Endothelial cell of umbilical vein (primary cell): ENCODE results near the gene PLCXD3. TPM values are rescaled to one million over a fixed set of nuclear protein-coding genes. Genes with fewer than 3 reads are reported as not detected.

Experiments used
- BruUV-seq: library from RNA; stranded (reverse); fragments of 400-500 nt; replicated peaks from 2 replicates; lab custom pipeline; 2021; lab: Mats Ljungman, UMichigan
- CTCF ChIA-PET: fragments of 300-600, 350-600 bp; sonication (Branson Sonifier 250); formaldehyde crosslinking; loops from one replicate; lab custom pipeline; 2021; ENCODE audit warnings: antibody characterized with exemption, inconsistent platforms; lab: Charles Lee
- POLR2A ChIA-PET: fragments of 300-600, 350-600 bp; sonication (Branson Sonifier 250); formaldehyde crosslinking; loops from one replicate; lab custom pipeline; 2021; ENCODE audit warnings: antibody characterized with exemption, inconsistent platforms; lab: Charles Lee
- DNase-seq: peaks from one replicate; pipeline ENCODE4 v3.0.0-alpha.2; 2011; ENCODE audit warnings: low read depth, low spot score
- FAIRE-seq: peaks from 2 replicates; lab custom pipeline; 2011; peaks lifted over from hg19 to GRCh38; lab: Jason Lieb, UNC
- H2AFZ ChIP-seq: 2 replicates; pipeline ENCODE4 v1.6.0; 2012; ENCODE audit warnings: low read depth, low read length, control low read depth, inconsistent platforms
- H3K27ac ChIP-seq: 2 replicates; pipeline ENCODE4 v1.5.1; 2011; ENCODE audit warnings: low read depth, mild to moderate bottlenecking, control low read depth, low read length, moderate library complexity; ENCODE audit not compliant: insufficient read depth
- H3K27me3 ChIP-seq, 2 experiments: 2 replicates each; pipeline versions ENCODE4 v1.6.0 to v1.6.1; 2011; ENCODE audit warnings: low read length in 2 of 2, mixed read lengths in 1 of 2; ENCODE audit not compliant: control insufficient read depth in 2 of 2, insufficient read depth in 2 of 2
- H3K36me3 ChIP-seq, 2 experiments: 2 replicates in 1 of 2; 3 replicates in 1 of 2; pipeline ENCODE4 v1.5.1; 2011; ENCODE audit warnings: low read length in 2 of 2, mild to moderate bottlenecking in 1 of 2, moderate library complexity in 1 of 2; ENCODE audit not compliant: control insufficient read depth in 2 of 2, insufficient read depth in 2 of 2; ENCODE audit errors: extremely low read depth in 1 of 2
- H3K4me1 ChIP-seq: 3 replicates; pipeline ENCODE4 v1.5.1; 2011; ENCODE audit warnings: mild to moderate bottlenecking, low read length; ENCODE audit not compliant: control insufficient read depth, insufficient read depth; ENCODE audit errors: extremely low read depth
- H3K4me2 ChIP-seq: 2 replicates; pipeline ENCODE4 v1.6.1; 2011; ENCODE audit warnings: low read length, control low read depth, mixed read lengths; ENCODE audit not compliant: insufficient read depth
- H3K4me3 ChIP-seq, 3 experiments: fragments of 200-600 bp in 1 of 3; sonication (generic), shearing (Covaris generic) in 1 of 3; replicated peaks in 1 of 3; 2 replicates each; pipeline ENCODE4 v1.5.1; 2011 to 2016; ENCODE audit warnings: control low read depth in 3 of 3, low read length in 3 of 3, mild to moderate bottlenecking in 2 of 3, inconsistent platforms in 1 of 3, low read depth in 1 of 3, moderate library complexity in 1 of 3; ENCODE audit not compliant: insufficient read depth in 1 of 3
- H3K79me2 ChIP-seq: 2 replicates; pipeline ENCODE4 v1.6.0; 2012; ENCODE audit warnings: low read length, inconsistent platforms; ENCODE audit not compliant: control insufficient read depth, insufficient read depth
- H3K9ac ChIP-seq: replicated peaks from 2 replicates; pipeline ENCODE3; 2011; ENCODE audit warnings: low read length, control low read depth; ENCODE audit not compliant: insufficient read depth; ENCODE audit errors: extremely low read depth
- H3K9me1 ChIP-seq: replicated peaks from 3 replicates; pipeline ENCODE4 v1.6.0; 2011; ENCODE audit warnings: mild to moderate bottlenecking, low read length; ENCODE audit not compliant: control insufficient read depth, insufficient read depth; ENCODE audit errors: extremely low read depth
- H3K9me3 ChIP-seq: replicated peaks from 2 replicates; pipeline ENCODE4 v1.5.1; 2012; ENCODE audit warnings: low read length, inconsistent platforms; ENCODE audit not compliant: control insufficient read depth, insufficient read depth
- H4K20me1 ChIP-seq: replicated peaks from 2 replicates; pipeline ENCODE3; 2011; ENCODE audit warnings: mild to moderate bottlenecking, low read length; ENCODE audit not compliant: control insufficient read depth, insufficient read depth; ENCODE audit errors: extremely low read depth
- EZH2 ChIP-seq: IDR thresholded peaks from 2 replicates; pipeline ENCODE4 v1.6.1; 2012; ENCODE audit warnings: borderline replicate concordance, low read depth, mild to moderate bottlenecking, moderate library complexity, low read length, inconsistent platforms; ENCODE audit not compliant: severe bottlenecking
- FOS ChIP-seq: IDR thresholded peaks from 2 replicates; pipeline ENCODE4 v1.6.1; 2011; ENCODE audit warnings: mild to moderate bottlenecking, low read length, moderate library complexity, borderline replicate concordance; ENCODE audit not compliant: insufficient read depth
- GATA2 ChIP-seq: IDR thresholded peaks from 2 replicates; pipeline ENCODE4 v1.7.0; 2011; ENCODE audit warnings: low read depth, mild to moderate bottlenecking, moderate library complexity, mixed read lengths, low read length; ENCODE audit not compliant: insufficient read length, insufficient read depth
- JUN ChIP-seq: IDR thresholded peaks from 2 replicates; pipeline ENCODE4 v1.6.1; 2011; ENCODE audit warnings: borderline replicate concordance, low read depth; ENCODE audit not compliant: insufficient read length, insufficient read depth
- MYC ChIP-seq: IDR thresholded peaks from one replicate; pipeline ENCODE4 v1.6.1; 2011; ENCODE audit warnings: mild to moderate bottlenecking, low read depth, low read length
- POLR2A ChIP-seq: IDR thresholded peaks from 2 replicates; pipeline ENCODE4 v1.6.1; 2012; ENCODE audit warnings: low read depth, mild to moderate bottlenecking, control low read depth, low read length
- POLR2AphosphoS5 ChIP-seq: IDR thresholded peaks from 2 replicates; pipeline ENCODE4 v1.6.1; 2012; ENCODE audit warnings: low read depth, mild to moderate bottlenecking, control low read depth, low read length, moderate library complexity; ENCODE audit not compliant: insufficient read depth
- dilution Hi-C: fragments of 300-500 bp; cut with MboI; formaldehyde crosslinking; loops from one replicate; pipeline ENCODE4 v1.15.0; 2019; ENCODE audit warnings: low sequenced_read_pairs; ENCODE audit not compliant: extremely low pct_ligation_motif_present
- intact Hi-C: fragments of 100-400 bp; cut with micrococcal nuclease; formaldehyde crosslinking; loops from one replicate; pipeline ENCODE4 v1.10.0; 2022
- polyA plus RNA-seq, 4 experiments: library from polyadenylated mRNA; depleted of rRNA in 3 of 4; stranded (reverse) in 3 of 4; unstranded in 1 of 4; fragments of >200 nt; gene quantifications; 2 replicates each; pipeline versions ENCODE4 v1.2.1 to v1.2.3, GENCODE V29; 2011 to 2012; ENCODE audit warnings: missing spikeins in 1 of 4
- total RNA-seq: library from RNA; stranded (reverse); gene quantifications from 2 replicates; pipeline ENCODE4 v1.2.3, GENCODE V29; 2021
- TF ChIP-seq, protein P1 (sequence below): IDR thresholded peaks from 2 replicates; pipeline ENCODE4 v1.6.1; 2011; ENCODE audit not compliant: insufficient read depth, insufficient read length
- TF ChIP-seq, protein P2 (sequence below), 2 donors: IDR thresholded peaks; 1 replicate in 1 of 2; 2 replicates in 1 of 2; pipeline ENCODE4 v1.5.1; 2011; ENCODE audit warnings: low read length in 2 of 2, mild to moderate bottlenecking in 2 of 2, moderate library complexity in 2 of 2, control low read depth in 1 of 2, inconsistent platforms in 1 of 2, low read depth in 1 of 2; ENCODE audit not compliant: insufficient read depth in 1 of 2; ENCODE audit errors: extremely low read depth in 1 of 2

The PLCXD3 gene
- total and polyA plus RNA-seq, 2 donors (not counting 3 experiments of a cell fraction or from before 2014, with no cell fraction given) = not detected

DNA sequence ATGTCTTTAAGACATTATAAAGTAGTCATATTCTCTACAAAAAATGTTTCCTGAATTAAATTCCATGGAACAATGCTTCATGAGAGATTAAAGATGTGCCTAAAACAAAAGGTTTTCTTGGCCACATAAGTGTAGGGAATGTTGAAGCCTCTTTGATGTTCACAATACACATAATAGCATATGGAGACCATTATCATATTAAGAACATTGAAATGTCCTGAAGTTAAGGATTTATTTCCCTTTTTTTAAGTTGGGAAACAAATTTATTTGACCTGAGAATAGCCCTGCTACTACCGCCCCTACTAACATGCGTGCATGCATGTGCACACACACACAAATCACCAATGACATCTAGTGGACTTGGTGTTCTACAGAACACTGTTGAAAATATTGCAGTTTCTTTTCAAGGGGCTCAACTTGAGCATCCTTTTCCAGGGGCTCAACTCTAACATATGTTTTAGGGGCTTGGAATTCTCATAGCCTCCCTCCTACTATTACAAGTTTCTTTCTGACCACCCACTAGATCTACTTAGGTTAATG is 172.2 kb downstream of the PLCXD3 start:
- Histone ChIP-seq H3K27me3 (no peaks in the 10 kb centered on the region), H3K27ac (no peak overlapping the region), H3K9me1 (no peaks in the 10 kb centered on the region), H4K20me1 (no peaks in the 10 kb centered on the region), H3K4me3 (no peak overlapping the region), H3K9ac (no peak overlapping the region), H3K9me3 (no peaks in the 10 kb centered on the region), H2AFZ (no peak overlapping the region), H3K4me2 (no peak overlapping the region), H3K36me3 (no peaks in the 10 kb centered on the region), H3K79me2 (no peaks in the 10 kb centered on the region), H3K4me1 (no peaks in the 10 kb centered on the region)
- TF ChIP-seq POLR2AphosphoS5 (no peak), EZH2 (no peak), JUN (no peak), POLR2A (no peak), GATA2 (no peak), MYC (no peak)
- TF ChIP-seq, protein P1, sequence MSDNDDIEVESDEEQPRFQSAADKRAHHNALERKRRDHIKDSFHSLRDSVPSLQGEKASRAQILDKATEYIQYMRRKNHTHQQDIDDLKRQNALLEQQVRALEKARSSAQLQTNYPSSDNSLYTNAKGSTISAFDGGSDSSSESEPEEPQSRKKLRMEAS = no peak
- no peak for DNase-seq
- intact Hi-C loops = no loop called here
- FAIRE-seq = no peak
- dilution Hi-C loops = no loop called here
- ChIA-PET CTCF (no interaction called here), POLR2A (no interaction called here)
- BruUV-seq = no TSS peak

DNA sequence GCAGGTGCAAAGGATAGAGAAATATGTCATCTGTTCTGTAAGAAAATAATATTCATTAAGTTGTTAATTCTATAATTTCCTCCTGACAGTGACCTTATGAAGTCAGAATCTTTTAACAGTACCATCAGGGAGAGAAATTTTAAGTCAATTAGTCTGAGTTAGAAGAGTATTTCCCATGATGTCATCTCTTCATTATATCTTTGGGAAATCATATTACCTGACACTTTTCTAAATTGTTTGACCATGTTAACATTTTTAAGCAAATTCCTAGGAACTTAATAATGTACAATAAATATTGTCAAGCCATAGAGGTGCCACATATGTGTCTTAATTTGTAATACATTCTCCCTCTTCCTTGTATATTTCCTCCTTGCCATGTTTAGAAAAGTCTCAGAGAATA is 172.7 kb downstream of the PLCXD3 start:
- intact Hi-C loops = no loop called here
- no peak overlapping the region for H3K4me3 ChIP-seq
- CTCF ChIA-PET = no interaction called here
- H4K20me1 ChIP-seq = no peaks in the 10 kb centered on the region
- no peak overlapping the region for H2AFZ ChIP-seq
- no peak for DNase-seq
- no peak for FAIRE-seq
- H3K9ac ChIP-seq = no peak overlapping the region
- no peaks in the 10 kb centered on the region for H3K36me3 ChIP-seq
- no TSS peak for BruUV-seq
- H3K4me1 ChIP-seq = no peaks in the 10 kb centered on the region
- no peaks in the 10 kb centered on the region for H3K27me3 ChIP-seq
- POLR2A ChIA-PET = no interaction called here
- no peaks in the 10 kb centered on the region for H3K9me1 ChIP-seq
- no peaks in the 10 kb centered on the region for H3K79me2 ChIP-seq
- no peaks in the 10 kb centered on the region for H3K9me3 ChIP-seq
- TF ChIP-seq FOS = no peak
- TF ChIP-seq, protein P2, sequence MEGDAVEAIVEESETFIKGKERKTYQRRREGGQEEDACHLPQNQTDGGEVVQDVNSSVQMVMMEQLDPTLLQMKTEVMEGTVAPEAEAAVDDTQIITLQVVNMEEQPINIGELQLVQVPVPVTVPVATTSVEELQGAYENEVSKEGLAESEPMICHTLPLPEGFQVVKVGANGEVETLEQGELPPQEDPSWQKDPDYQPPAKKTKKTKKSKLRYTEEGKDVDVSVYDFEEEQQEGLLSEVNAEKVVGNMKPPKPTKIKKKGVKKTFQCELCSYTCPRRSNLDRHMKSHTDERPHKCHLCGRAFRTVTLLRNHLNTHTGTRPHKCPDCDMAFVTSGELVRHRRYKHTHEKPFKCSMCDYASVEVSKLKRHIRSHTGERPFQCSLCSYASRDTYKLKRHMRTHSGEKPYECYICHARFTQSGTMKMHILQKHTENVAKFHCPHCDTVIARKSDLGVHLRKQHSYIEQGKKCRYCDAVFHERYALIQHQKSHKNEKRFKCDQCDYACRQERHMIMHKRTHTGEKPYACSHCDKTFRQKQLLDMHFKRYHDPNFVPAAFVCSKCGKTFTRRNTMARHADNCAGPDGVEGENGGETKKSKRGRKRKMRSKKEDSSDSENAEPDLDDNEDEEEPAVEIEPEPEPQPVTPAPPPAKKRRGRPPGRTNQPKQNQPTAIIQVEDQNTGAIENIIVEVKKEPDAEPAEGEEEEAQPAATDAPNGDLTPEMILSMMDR (IDR thresholded peaks at IDR 0.05; ENCODE audit: extremely low read depth in 1 of 2, insufficient read depth in 1 of 2, low read depth in 1 of 2, low read length in 2 of 2) = no peak
- TF ChIP-seq EZH2 = no peak
- no peak for TF ChIP-seq MYC
- no peak for TF ChIP-seq JUN
- no peak for TF ChIP-seq POLR2A
- TF ChIP-seq, protein P1 = no peak
- TF ChIP-seq GATA2 = no peak
- no peak for TF ChIP-seq POLR2AphosphoS5
- no peak overlapping the region for H3K27ac ChIP-seq
- no peak overlapping the region for H3K4me2 ChIP-seq
- dilution Hi-C loops = no loop called here
